ENCODE measurements around the gene TMC7. TPM values are rescaled to one million over a fixed set of nuclear protein-coding genes. Genes with fewer than 3 reads are reported as not detected.

The TMC7 gene
- total RNA-seq, 1 donor from 2014 or later: 2.5 TPM

GRCh38 chr16:19105131-19105530 lies 121.4 kb downstream of the TMC7 start:
- Mint-ChIP-seq H3K4me3 (ENCODE audit: unreplicated experiment) (no peak overlapping the region), H3K4me1 (ENCODE audit: low read depth, unreplicated experiment) (no peaks in the 10 kb centered on the region), H3K36me3 (ENCODE audit: unreplicated experiment) (no peaks in the 10 kb centered on the region), H3K9me3 (ENCODE audit: unreplicated experiment) (peaks cover 4% of the 10 kb centered on the region), H3K27me3 (ENCODE audit: unreplicated experiment) (peaks cover 2% of the 10 kb centered on the region), H3K27ac (ENCODE audit: unreplicated experiment) (no peak overlapping the region)
- no peak for DNase-seq
- no peak for TF ChIP-seq CTCF (IDR thresholded peaks at IDR 0.05; ENCODE audit: partially characterized antibody, unreplicated experiment)

GRCh38 chr16:19105891-19106624 lies 122.3 kb downstream of the TMC7 start:
- H3K4me3 Mint-ChIP-seq (ENCODE audit: unreplicated experiment): no peak overlapping the region
- no peak overlapping the region for H3K27ac Mint-ChIP-seq (ENCODE audit: unreplicated experiment)
- peaks cover 2% of the 10 kb centered on the region for H3K27me3 Mint-ChIP-seq (ENCODE audit: unreplicated experiment)
- no peak for DNase-seq
- H3K9me3 Mint-ChIP-seq (ENCODE audit: unreplicated experiment): peaks cover 5% of the 10 kb centered on the region
- no peak for TF ChIP-seq CTCF (IDR thresholded peaks at IDR 0.05; ENCODE audit: partially characterized antibody, unreplicated experiment)
- H3K4me1 Mint-ChIP-seq (ENCODE audit: low read depth, unreplicated experiment): no peaks in the 10 kb centered on the region
- no peaks in the 10 kb centered on the region for H3K36me3 Mint-ChIP-seq (ENCODE audit: unreplicated experiment)

DNA sequence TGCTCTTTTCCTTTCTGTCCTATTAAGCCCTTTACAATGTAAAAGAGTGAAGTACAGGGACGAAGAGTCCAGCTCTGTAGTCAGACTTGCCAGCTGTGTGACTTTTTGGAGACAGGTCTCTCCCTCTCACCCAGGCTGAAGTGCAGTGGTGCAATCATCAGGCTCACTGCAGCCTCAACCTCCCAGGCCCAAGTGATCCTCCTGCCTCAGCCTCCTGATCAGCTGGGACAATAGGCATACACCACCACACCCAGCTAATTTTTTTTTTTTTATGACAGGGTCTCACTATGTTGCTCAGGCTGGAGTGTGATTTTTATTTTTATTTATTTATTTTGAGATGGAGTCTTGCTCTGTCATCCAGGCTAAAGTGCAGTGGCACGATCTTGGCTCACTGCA lies 122.9 kb downstream of the TMC7 start:
- Mint-ChIP-seq H3K27me3 (ENCODE audit: unreplicated experiment) (peaks cover 2% of the 10 kb centered on the region), H3K4me1 (ENCODE audit: low read depth, unreplicated experiment) (no peaks in the 10 kb centered on the region), H3K27ac (ENCODE audit: unreplicated experiment) (no peak overlapping the region), H3K36me3 (ENCODE audit: unreplicated experiment) (no peaks in the 10 kb centered on the region), H3K9me3 (ENCODE audit: unreplicated experiment) (peaks cover 6% of the 10 kb centered on the region), H3K4me3 (ENCODE audit: unreplicated experiment) (no peak overlapping the region)
- TF ChIP-seq CTCF (IDR thresholded peaks at IDR 0.05; ENCODE audit: partially characterized antibody, unreplicated experiment): no peak
- DNase-seq: no peak

GRCh38 chr16:19108409-19109287 lies 124.9 kb downstream of the TMC7 start:
- TF ChIP-seq CTCF (IDR thresholded peaks at IDR 0.05; ENCODE audit: partially characterized antibody, unreplicated experiment): no peak
- peaks cover 2% of the 10 kb centered on the region for H3K9me3 Mint-ChIP-seq (ENCODE audit: unreplicated experiment)
- peaks cover 2% of the 10 kb centered on the region for H3K4me1 Mint-ChIP-seq (ENCODE audit: low read depth, unreplicated experiment)
- no peak overlapping the region for H3K27ac Mint-ChIP-seq (ENCODE audit: unreplicated experiment)
- no peaks in the 10 kb centered on the region for H3K36me3 Mint-ChIP-seq (ENCODE audit: unreplicated experiment)
- no peak overlapping the region for H3K4me3 Mint-ChIP-seq (ENCODE audit: unreplicated experiment)
- no peak for DNase-seq
- peaks cover 4% of the 10 kb centered on the region for H3K27me3 Mint-ChIP-seq (ENCODE audit: unreplicated experiment)

GRCh38 chr16:19109288-19109664 lies 125.5 kb downstream of the TMC7 start:
- no peak overlapping the region for H3K27ac Mint-ChIP-seq (ENCODE audit: unreplicated experiment)
- peaks cover 4% of the 10 kb centered on the region for H3K27me3 Mint-ChIP-seq (ENCODE audit: unreplicated experiment)
- no peaks in the 10 kb centered on the region for H3K36me3 Mint-ChIP-seq (ENCODE audit: unreplicated experiment)
- no peak for DNase-seq
- H3K4me3 Mint-ChIP-seq (ENCODE audit: unreplicated experiment): no peak overlapping the region
- peaks cover 2% of the 10 kb centered on the region for H3K4me1 Mint-ChIP-seq (ENCODE audit: low read depth, unreplicated experiment)
- no peak for TF ChIP-seq CTCF (IDR thresholded peaks at IDR 0.05; ENCODE audit: partially characterized antibody, unreplicated experiment)
- H3K9me3 Mint-ChIP-seq (ENCODE audit: unreplicated experiment): peaks cover 2% of the 10 kb centered on the region

Data from glutamatergic neuron (in vitro differentiated cells).